Activated CD4-positive, CD25-positive, alpha-beta regulatory T cell treated with anti-CD3 and anti-CD28 coated beads, Interleukin-2, amount 50 U/mL, for 72 hours (primary cell): ENCODE data around the gene KRT81.
A peak's percentile ranks its signal among the peaks of the same experiment; 100 is the strongest.
"Not testable (repeated sequence)": the region's sequence is repeated elsewhere in the genome, so short reads cannot be mapped to it uniquely, and the experiment has no call there.

Experiments
- DNase-seq: peaks from one replicate; pipeline ENCODE4 v3.0.0; 2021

Gene KRT81

DNA sequence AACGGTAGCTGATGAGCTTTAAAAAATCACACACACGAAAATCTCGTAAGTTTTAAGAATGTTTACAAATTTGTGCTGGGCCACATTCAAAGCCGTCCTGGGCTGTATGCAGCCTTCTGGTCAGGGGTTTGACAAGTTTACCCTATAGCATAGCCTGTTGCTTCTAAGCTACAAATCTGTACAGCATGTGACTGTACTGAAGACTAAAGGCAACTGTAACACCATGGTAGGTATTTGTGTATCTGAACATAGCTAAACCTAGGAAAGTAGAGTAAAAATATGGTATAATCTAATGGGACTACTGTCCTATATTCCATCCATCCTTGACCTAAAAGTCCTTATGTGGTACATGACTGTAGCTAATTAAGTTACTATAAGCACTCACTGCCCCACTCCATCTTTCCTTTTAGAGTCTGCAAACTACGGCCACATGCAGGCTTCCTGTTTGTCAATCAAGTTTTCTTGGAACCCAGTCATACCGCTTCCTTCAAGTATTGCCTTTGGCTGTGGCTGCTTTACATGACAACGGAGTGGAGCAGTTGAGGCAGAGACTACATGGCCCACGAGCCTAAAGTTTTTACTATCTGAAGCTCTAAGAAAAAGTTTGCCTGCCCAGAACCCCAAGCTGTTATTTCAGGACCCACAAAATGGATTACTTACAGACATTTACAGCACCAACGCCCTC is 39.8 kb downstream of the KRT81 start:
- DNase-seq: no peak

DNA sequence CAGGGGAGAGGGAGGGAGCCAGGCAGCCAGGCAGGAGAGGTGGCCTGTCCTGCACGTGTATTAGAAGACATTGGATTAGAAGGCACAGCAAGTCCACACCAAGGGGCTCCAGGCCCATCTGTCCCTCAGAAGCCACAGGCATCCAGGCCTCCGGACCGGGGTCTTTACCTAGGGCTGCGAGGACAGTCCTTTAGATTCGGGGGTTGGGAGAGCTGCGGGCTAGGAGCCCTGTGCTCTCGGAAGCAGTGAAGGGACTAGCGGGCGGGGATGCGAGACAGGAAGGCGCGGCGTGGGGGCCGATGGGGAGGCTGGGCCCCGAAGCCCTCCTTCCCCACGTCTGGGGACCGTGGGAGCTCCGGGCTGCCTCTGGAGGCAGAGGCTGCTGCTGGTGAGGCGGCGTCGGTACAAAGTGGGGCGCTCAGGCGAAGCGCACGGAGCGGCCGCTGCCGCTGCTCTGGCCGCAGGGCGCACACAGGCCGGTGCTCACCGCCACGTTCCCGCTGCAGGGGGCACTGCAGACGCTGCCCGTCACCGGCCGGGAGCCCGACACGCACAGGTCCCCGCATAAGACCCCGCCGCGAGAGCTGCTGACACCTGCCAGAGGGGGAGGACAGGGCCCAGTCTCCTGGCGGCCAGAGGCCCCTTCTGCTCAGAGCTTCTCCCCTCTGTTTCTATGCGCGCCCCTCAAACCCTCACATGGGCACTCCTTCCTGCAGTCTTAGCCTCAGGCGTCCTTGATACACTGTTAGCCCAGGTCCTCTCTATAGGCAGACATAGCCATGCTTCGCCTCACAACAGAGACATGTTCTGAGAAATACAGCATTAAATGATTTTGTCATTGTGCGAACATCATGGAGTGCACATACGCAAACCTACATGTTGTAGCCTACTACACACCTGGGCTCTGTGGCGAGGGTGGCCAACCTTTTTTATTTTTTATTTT is 41.0 kb downstream of the KRT81 start:
- no peak for DNase-seq

DNA sequence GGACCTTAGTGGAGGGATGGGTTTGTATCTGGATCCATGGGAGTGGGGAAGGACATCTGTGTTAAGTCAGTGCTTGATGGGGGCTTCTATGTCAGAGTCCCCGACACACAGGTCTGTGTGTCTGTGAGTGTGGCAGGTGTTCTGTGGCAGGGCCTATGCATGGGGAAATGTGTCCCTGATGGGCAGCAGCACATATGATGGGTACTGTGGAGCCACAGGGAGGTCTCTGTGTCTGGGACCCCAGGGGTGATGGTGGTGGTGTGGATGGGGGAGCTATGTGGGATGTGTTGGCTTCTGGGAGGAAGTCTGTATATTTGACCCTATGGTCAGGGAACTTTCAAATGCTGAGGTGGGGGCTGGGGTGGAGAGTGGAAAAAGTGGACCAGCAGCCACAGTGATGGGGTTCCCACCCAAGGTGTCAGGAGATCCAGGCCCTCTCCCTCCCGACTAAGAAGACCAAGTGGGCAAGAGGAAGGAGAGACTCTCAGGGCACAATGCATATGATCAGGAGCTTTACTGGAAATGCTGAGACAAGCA is 41.8 kb downstream of the KRT81 start:
- no peak for DNase-seq

DNA sequence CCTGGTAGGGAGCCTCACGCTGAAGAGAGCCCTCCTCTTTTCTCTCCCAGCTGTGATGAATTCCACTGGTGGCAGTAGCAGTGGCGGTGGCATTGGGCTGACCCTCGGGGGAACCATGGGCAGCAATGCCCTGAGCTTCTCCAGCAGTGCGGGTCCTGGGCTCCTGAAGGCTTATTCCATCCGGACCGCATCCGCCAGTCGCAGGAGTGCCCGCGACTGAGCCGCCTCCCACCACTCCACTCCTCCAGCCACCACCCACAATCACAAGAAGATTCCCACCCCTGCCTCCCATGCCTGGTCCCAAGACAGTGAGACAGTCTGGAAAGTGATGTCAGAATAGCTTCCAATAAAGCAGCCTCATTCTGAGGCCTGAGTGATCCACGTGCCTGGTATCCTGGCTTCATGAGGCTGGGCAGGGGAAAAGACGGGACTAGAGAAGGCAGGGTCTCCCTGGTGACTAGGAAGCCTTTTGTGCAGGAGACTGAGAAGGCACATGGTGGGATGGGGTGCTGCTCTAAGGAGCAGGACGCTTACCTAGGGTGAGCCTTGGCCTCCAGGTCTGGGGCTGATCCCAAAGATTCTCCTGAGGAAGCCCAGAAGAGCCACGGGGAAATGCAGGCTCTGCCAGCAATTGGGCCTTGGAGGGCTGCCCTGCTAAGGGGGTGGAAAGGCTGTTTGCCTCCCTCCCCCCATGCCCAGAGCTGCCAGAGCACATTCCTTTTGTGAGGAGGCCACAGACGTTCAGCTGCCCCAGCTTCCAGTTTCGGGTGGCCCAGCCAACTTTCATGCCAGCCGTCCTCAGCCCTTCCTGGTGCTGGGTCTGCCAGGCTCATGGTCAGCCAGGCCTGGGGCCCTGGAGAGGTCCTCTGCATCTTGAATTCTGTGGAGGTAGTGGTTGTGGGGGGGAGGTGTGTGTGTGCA is 42.5 kb downstream of the KRT81 start:
- DNase-seq: no peak

DNA sequence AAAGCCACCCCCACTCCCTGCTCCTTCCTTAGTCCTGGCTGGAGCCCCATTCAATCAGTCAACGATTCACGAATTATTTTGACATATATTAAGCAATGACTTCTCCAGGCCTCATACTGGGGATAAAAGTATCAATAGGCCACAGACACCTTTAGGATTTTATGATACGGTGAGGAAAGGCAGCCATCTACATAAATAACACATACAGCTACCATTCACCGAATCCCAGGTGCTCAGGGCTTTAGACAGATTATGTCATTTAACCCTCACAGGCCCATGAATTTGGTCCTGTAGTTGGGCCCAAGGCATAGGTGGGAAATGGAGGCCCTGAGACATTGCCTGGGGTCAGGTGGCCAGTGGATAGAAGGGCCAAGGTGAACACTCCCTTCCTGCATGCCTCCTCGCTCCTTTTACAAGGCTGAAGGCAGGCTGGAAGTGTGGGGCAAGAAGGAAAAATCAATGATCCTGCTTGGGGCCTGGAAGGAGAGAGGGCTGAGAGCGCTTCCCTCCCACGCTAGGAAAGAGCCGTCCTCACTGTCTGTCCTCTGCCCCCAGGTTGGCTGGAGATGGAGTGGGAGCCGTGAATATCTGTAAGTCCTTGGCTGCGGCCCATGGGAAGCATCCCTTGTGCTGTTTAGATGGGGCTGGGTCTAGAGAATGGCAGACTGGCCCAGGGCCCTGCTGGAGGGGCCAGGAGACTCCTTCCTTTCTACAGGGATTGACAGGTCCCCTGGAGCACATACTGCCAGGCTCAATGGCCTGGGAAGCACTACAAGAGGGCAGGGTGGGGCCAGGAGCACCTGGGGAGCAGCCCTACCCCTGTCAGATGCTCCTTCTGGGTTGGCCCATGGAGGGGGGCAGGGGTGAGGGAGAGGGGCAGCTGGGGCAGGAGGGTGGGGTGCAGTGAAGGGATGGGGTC is 43.5 kb downstream of the KRT81 start:
- no peak for DNase-seq

DNA sequence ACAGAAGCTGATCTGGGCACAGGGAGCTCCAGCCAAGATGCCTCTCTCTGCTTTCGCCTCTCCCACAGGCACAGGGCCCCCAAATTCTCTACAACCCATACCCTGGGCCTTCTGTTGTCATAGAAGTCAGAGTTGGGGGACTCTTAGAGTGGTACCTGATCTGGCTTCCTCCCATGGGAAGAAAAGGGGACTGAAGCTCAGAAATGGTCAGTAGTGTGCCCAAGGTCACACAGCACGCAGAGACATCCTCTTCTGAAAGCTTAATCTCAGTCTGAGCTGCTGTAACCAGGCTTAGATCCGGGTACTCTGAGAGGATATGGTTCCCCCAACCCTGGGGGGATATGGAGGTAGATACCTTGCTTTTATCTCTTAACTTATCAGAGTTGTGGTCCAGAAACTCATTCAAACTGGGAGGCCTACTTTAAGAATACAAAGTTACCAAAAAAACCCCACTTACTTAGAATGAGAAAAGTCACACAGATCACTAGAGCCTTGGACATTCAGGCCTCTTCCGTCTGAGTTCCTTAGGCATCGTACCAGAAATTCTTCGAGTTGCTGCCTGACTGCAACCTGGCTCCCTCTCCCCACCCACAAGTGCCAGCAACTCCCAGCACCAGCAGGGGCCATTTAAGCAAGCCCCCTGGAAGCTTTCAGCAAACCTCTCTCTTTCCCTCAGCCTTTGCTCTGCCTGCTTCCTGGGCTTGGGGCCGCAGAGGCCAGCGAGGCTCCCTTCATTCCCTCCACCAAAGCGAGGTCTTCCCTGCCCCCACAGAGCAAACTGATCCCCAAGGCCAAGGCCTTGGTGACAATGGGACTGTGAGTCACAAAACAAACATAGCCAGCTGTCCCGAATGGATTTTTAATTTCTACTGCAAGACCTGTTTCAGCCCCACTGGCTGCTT is 44.4 kb downstream of the KRT81 start:
- no peak for DNase-seq

DNA sequence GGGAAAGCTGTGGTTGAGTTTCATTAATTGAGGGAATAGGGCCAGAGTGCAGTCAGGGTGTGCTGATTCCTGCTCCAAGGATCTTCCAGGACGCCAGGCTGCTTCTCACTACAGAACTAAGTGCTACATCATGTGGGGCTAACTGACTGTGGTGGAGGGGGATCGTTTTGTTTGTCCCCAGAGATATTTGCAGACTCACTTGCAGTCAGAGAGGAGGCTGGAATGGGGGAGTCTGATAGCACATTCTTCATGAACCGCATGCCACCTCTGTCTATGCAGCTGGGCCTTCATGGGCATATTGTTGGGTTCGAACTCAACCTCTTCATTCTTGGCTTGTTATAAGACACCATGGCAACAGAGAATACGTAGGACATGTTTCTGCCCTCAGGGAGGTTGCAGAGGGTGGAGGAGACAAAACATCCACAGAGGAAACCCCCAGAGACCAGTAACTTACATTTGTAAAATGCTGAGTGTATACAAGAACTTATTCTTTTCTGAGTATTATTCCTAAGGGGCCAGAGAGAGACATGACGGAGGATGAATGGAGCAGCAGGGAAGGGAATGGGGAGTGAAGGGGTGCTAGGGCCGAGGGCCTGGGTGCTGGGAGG is 45.3 kb downstream of the KRT81 start:
- no peak for DNase-seq

DNA sequence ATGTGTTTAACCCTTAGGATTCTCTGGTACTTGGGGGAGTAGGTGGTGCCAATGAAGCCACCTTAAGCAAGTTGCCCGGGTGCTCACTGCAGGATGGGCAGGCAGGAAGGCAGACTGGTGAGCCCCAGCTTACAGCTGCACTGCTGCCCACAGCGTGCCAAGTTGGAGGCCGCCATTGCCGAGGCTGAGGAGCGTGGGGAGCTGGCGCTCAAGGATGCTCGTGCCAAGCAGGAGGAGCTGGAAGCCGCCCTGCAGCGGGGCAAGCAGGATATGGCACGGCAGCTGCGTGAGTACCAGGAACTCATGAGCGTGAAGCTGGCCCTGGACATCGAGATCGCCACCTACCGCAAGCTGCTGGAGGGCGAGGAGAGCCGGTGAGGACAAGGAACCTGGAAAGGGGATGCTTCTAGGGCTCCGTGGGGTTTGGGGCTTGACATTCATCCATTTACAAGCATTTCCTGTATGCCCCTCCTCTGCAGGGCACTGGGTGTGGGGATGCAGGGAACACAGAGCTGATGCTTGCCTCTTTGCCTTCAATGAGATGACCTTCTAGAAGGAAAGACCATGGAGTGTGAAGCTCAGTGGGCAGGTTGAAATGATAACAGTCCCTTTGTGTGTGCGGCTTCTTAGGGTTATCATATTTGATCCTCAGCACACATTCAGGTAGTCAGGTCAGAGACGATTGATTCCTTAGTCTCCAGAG is 45.9 kb downstream of the KRT81 start:
- no peak for DNase-seq

DNA sequence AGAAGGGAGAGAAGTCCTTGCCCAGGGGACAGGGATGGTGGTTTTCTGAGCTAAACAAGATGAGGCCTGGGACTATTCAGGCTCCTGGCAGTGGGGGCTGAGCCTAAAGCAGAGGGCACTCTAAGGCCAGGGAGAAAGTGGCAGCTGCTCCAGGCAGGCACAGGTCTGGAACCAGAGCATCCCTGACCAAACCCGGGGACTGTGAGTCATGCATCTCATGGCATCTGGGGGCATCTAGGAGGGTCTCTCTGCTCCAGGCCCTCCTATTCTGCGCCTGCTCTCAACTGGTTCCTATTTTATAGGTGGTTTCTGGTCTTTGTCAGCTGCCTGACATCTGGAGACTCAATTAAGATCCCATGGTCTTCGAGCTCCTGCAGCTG is 46.7 kb downstream of the KRT81 start:
- DNase-seq: no peak

DNA sequence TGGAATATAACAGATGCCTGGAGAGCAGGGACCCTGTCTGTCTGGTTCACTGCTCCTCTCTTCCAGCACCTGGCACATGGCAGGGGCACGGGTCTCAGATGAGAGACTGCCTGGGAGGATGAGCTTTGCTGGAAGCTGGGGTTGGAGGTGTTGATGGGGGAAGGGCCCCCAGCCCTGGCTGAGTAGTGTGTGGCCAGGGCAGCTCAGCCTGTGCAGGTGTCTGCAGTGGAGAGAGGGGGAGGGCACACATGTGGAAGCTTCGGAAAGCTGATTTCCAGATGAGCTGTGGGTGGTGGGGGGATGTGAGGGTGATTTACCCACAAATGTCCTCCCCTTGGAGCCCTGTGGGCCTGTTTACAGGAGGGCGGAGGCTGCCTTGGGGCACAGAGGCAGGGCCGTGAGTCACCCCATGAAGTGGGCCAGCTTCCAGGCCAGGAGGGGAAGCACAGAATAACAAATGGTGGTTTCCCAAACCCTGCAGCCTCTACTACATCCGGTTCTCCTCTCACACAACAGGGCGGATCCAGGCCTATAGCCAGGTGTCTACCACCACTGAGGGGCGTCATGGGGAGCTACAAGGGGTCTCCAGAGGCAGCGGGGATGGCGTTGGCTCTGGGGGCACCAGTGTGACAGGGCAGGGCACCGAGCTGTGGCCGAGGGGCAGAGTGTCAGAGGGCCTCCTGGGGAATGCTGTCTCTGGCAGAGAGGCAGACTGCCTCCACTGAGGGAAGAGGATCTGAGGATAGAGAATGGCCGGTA is 47.3 kb downstream of the KRT81 start:
- peak; percentile 54 for DNase-seq

DNA sequence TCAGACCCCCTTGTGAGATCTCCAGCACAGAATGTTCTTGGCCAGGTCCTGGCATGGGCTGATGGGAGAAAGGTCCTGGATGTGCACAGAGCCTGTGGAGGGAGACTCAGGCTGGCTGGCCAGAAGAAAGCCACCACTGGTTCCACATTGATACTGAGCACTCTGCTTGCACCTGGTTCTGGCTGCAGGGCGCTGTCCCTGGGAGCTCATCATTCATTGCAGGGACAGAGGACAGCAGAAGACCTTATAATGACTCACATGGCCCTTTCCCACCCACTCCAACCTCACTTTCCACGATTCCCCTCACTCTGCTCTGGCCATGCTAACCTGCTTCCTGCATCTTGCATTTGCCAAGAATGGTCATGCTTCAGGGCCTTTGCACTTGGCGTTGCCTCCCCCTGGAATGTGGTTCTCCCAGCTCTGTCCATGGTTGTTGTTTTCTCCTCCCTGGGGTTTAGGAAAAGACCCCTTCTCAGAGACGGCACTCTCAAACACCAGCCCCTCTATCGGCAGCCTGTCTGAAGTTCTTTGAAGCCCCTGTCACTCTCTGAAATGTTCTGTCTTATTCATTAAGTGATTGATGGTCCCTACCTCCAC is 48.0 kb downstream of the KRT81 start:
- no peak for DNase-seq

DNA sequence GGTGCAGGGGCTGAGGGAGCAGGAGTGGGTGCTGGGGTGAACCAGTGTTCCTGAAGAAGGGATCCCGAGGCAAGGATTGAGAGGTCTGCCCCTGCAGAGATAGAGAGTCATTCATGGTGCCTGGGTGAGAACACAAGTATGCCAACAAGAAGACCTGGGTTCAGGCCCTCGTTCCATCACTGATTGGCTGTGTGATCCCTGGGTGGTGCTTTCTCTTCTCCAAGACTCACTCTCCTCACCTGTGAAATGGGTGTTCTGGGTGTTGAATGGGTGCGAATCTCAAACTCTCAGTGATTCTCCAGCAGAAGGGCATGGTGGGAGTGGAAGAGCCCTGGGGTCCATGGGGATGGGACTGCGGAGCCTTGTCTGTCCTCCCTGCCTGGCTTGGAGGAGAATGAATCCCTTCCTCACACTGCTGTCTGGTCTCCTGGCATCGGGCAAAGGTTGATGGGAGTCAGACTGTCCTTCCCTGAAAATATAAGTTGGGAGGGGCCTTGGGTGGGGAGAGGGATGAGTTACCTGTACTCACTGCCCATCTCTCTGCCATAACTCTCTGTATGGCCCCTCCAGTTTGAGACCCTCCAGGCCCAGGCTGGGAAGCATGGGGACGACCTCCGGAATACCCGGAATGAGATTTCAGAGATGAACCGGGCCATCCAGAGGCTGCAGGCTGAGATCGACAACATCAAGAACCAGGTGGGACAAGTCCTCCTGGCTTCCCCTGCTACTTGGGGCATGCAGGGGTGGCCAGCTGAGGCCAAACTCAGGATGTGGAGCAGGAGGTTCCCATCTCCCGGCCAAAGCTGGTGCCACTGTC is 48.7 kb downstream of the KRT81 start:
- DNase-seq: no peak

DNA sequence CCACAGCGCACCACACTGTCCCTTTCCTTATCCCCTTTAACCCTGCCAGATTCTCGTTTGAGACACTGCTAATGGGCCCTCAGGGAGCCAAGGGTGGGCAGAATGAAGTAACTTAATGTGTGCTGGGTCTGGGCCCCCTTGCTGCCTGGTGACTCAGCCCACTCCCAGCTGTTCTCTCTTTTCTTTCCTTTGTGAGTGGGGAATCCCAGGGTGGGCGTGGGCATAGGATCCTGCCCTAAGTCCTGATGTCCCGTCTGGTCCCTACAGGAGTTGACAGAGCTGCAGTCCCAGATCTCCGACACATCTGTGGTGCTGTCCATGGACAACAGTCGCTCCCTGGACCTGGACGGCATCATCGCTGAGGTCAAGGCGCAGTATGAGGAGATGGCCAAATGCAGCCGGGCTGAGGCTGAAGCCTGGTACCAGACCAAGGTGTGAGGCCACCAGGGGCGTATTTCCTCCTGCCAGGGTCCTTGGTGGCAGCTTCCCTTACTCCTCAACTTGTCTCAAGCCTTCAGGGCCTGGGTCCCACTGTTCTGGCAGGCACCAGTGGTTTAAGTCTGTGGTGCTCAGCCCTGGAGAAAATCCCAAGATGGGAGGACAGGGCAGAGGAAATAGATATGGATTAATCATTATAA is 50.0 kb downstream of the KRT81 start:
- DNase-seq: no peak

DNA sequence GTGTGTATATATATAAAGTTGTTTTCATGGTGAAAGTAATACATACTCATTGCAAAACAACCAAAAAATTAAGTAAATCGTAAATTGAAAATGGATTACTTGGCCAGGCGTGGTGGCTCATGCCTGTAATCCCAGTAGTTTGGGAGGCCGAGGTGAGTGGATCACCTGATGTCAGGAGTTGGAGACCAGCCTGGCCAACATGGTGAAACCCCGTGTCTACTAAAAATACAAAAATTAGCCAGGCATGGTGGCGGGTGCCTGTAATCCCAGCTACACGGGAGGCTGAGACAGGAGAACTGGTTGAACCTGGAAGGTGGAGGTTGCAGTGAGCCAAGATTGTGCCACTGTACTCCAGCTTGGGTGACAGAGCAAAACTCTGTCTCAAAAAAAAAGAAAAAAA is 51.1 kb downstream of the KRT81 start:
- DNase-seq: not testable (repeated sequence)

DNA sequence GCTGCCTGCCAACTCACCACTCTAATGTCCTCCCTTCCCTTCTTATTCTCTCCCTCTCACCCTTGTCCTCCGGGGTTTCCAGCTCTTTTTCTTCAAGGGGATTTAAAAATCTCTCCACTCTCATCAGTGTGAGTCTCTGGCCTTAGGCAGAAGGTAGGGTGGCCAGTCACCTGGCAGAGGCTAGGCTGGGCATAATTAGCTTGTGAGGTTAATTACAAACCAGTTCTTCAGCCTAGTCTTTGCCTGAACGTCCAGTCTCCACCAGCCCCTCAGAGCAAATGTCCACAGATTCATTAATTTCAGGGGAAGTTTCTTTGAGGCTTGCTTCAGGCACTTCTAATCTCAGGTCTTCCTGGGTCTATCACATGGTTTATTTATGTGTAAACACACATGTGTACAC is 51.6 kb downstream of the KRT81 start:
- DNase-seq: no peak

DNA sequence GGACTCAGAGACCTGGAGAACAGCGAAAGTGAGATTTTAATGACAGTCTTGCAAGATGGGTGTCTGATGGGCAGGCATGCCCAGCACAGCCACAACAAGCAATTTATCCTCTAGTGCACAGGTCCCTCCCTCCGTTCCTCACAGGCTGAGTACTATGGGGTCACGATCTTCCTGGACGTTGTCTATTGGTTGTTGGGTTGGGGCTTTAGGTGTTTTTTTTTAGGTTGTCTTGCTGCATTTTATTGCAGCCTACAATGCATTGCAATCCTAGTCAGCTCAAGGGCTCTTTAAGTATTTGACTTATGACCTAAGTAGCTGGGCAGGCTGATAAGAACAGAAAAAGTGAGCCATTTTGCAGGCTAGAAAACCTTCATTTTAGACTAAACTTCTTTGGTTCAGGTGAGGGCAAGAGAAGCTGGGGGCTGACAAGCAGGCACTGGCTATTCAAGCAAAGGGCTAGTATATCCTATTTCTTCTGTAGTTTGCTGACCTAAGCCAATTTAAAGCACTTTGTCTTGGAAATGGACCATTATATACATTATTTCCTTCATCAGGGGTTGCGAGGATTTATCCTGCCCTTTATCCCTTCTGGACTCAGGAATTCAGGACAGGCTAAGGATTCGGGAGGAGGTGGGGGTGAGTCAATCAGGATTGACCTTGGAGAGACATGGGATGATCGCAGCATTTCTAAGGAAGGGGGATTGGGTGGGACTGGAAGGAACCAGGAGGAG is 52.3 kb downstream of the KRT81 start:
- no peak for DNase-seq
